GM12873 (cell line): ENCODE results near the gene QSER1.

ENCODE experiments used
- TF ChIP-seq, protein P1 (sequence below): IDR thresholded peaks from 2 replicates; pipeline ENCODE4 v1.5.1; 2012; ENCODE audit warnings: low read depth, mild to moderate bottlenecking, moderate library complexity, low read length, control low read depth; ENCODE audit not compliant: insufficient read depth; ENCODE audit errors: missing control alignments

The QSER1 gene

GRCh38 chr11:33005175-33005574 is 112.6 kb downstream of the QSER1 start:
- TF ChIP-seq, protein P1, sequence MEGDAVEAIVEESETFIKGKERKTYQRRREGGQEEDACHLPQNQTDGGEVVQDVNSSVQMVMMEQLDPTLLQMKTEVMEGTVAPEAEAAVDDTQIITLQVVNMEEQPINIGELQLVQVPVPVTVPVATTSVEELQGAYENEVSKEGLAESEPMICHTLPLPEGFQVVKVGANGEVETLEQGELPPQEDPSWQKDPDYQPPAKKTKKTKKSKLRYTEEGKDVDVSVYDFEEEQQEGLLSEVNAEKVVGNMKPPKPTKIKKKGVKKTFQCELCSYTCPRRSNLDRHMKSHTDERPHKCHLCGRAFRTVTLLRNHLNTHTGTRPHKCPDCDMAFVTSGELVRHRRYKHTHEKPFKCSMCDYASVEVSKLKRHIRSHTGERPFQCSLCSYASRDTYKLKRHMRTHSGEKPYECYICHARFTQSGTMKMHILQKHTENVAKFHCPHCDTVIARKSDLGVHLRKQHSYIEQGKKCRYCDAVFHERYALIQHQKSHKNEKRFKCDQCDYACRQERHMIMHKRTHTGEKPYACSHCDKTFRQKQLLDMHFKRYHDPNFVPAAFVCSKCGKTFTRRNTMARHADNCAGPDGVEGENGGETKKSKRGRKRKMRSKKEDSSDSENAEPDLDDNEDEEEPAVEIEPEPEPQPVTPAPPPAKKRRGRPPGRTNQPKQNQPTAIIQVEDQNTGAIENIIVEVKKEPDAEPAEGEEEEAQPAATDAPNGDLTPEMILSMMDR = no peak

DNA sequence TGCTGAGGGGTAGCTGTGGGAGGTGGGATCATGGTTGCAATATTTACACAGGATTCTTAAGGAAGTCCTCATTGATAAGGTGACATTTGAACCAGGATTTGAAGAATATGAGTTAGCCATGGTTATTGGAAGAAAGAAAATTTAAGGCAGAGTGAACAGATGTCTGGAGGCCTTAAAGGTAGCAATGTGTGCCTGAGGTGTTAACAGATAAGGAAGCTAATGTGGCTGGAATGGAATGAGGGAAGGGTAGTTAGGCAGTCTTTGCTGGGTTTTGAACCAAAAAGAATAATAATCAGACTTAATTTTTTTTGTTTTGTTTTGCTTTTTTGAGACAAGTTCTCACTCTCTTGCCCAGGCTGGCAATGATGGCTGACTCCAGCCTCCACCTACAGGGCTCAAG is 113.4 kb downstream of the QSER1 start:
- TF ChIP-seq, protein P1 = no peak

- TF ChIP-seq, protein P1 = no peak
Observed at GRCh38 chr11:33013755-33014154, 121.1 kb downstream of the QSER1 start.

GRCh38 chr11:33015621-33016551 is 123.3 kb downstream of the QSER1 start, which contains the start of gene DEPDC7:
Gene DEPDC7, plus strand, starts transcription at chr11:33015878. Its CDS starts 78 bp downstream, at chr11:33015956.
- TF ChIP-seq, protein P1 = no peak

DNA sequence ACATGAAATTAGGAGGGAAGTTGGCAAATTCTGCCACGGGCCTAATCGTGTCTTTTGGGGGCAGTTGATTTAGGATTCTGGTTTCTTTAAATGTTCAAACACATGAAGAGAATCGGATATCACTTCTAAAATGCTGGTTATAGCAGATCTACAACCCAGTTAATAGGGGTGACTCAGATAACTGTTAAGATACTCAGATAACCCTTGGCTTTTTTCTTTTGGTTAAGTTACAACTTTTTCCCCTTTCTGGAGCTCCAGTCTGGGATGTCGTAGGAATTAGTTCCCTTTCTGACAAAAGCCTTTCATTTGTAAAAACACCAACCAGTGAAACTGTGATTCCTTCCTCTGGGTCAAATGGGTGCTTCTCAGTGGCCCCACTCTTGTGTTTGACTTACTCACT is 124.0 kb downstream of the QSER1 start:
- TF ChIP-seq, protein P1 = no peak

- TF ChIP-seq, protein P1 = no peak
Observed at GRCh38 chr11:33017478-33017877, 124.9 kb downstream of the QSER1 start.

GRCh38 chr11:33017965-33018364 is 125.4 kb downstream of the QSER1 start:
- TF ChIP-seq, protein P1 = no peak
